SK-N-SH treated with all-trans-retinoic acid at 6 μM for 48 hours (cell line): ENCODE data around the gene ANO3.

Experiments
- ATAC-seq: fragments of 200-7000 bp; cut with Tn5 transposase; 3 replicates; pipeline ENCODE4 v1.9.1; 2020; ENCODE audit warnings: mild to moderate bottlenecking, moderate library complexity
- ARNTL ChIP-seq: fragments of 450-650 bp; formaldehyde crosslinking; IDR thresholded peaks from 2 replicates; pipeline ENCODE4 v1.5.0; 2020; ENCODE audit warnings: low read depth, mild to moderate bottlenecking, moderate library complexity, borderline replicate concordance
- BACH2 ChIP-seq: fragments of 250-450 bp; sonication (Bioruptor Pico); IDR thresholded peaks from 2 replicates; pipeline ENCODE4 v1.9.0; 2021; ENCODE audit warnings: mild to moderate bottlenecking, borderline replicate concordance
- CSDC2 ChIP-seq: fragments of 250-450 bp; sonication (Bioruptor Pico); IDR thresholded peaks from 2 replicates; pipeline ENCODE4 v1.5.0; 2020; ENCODE audit warnings: mild to moderate bottlenecking, moderate library complexity
- CSRNP3 ChIP-seq: fragments of 250-450 bp; sonication (Bioruptor Pico); IDR thresholded peaks from 2 replicates; pipeline ENCODE4 v1.5.1; 2021; ENCODE audit warnings: mild to moderate bottlenecking, moderate library complexity
- ESRRG ChIP-seq: fragments of 250-450 bp; sonication (Bioruptor Pico); IDR thresholded peaks from 2 replicates; pipeline ENCODE4 v1.6.1; 2021; ENCODE audit warnings: mild to moderate bottlenecking
- GLIS3 ChIP-seq: fragments of 250-450 bp; sonication (Bioruptor Pico); IDR thresholded peaks from 2 replicates; pipeline ENCODE4 v1.5.0; 2020; ENCODE audit warnings: mild to moderate bottlenecking, moderate library complexity
- ISL1 ChIP-seq: fragments of 250-450 bp; sonication (Bioruptor Pico); IDR thresholded peaks from 2 replicates; pipeline ENCODE4 v2.1.2; 2022; ENCODE audit warnings: mild to moderate bottlenecking, moderate library complexity
- OSR1 ChIP-seq: fragments of 250-450 bp; sonication (Bioruptor Pico); IDR thresholded peaks from 2 replicates; pipeline ENCODE4 v1.8.0; 2022; ENCODE audit warnings: moderate library complexity, mild to moderate bottlenecking, inconsistent platforms
- RARB ChIP-seq: fragments of 250-450 bp; sonication (Bioruptor Pico); IDR thresholded peaks from 2 replicates; pipeline ENCODE4 v1.8.0; 2021; ENCODE audit warnings: mild to moderate bottlenecking, moderate library complexity
- TCF4 ChIP-seq: fragments of 250-450 bp; sonication (Bioruptor Pico); IDR thresholded peaks from 2 replicates; pipeline ENCODE4 v1.8.0; 2021; ENCODE audit warnings: mild to moderate bottlenecking, moderate library complexity, borderline replicate concordance
- ZC3H10 ChIP-seq: fragments of 250-450 bp; sonication (Bioruptor Pico); IDR thresholded peaks from 2 replicates; pipeline ENCODE4 v1.5.1; 2021; ENCODE audit warnings: mild to moderate bottlenecking, moderate library complexity
- ZFP3 ChIP-seq: fragments of 250-450 bp; sonication (Bioruptor Pico); IDR thresholded peaks from 2 replicates; pipeline ENCODE4 v1.5.0; 2020; ENCODE audit warnings: mild to moderate bottlenecking, moderate library complexity
- ZFP30 ChIP-seq: fragments of 450-650 bp; formaldehyde crosslinking; IDR thresholded peaks from 2 replicates; pipeline ENCODE4 v1.5.0; 2022; ENCODE audit warnings: mild to moderate bottlenecking, moderate library complexity
- ZNF565 ChIP-seq: fragments of 450-650 bp; formaldehyde crosslinking; conservative IDR thresholded peaks from 2 replicates; pipeline ENCODE4 v1.5.0; 2020; ENCODE audit warnings: low read depth, mild to moderate bottlenecking, moderate library complexity
- ZNF70 ChIP-seq: fragments of 450-650 bp; formaldehyde crosslinking; IDR thresholded peaks from 2 replicates; pipeline ENCODE4 v1.5.0; 2020; ENCODE audit warnings: mild to moderate bottlenecking, moderate library complexity
- TF ChIP-seq, protein P1 (sequence below): fragments of 250-450 bp; sonication (Bioruptor Pico); IDR thresholded peaks from 2 replicates; pipeline ENCODE4 v1.5.0; 2020; ENCODE audit warnings: mild to moderate bottlenecking, moderate library complexity

ANO3 gene

GRCh38 chr11:26443617-26444016 lies 111.7 kb downstream of the ANO3 start:
- ATAC-seq, result no peak
- no peak for TF ChIP-seq ZNF70 (CRISPR knock-in tag)
- TF ChIP-seq ISL1, result no peak
- TF ChIP-seq ZFP3 (CRISPR knock-in tag), result no peak
- no peak for TF ChIP-seq ZNF565 (CRISPR knock-in tag)

- no peak for ATAC-seq
- TF ChIP-seq ZNF70 (CRISPR knock-in tag) (no peak), TCF4 (CRISPR knock-in tag) (peak; percentile 87), OSR1 (CRISPR knock-in tag) (no peak)
- TF ChIP-seq, protein P1, sequence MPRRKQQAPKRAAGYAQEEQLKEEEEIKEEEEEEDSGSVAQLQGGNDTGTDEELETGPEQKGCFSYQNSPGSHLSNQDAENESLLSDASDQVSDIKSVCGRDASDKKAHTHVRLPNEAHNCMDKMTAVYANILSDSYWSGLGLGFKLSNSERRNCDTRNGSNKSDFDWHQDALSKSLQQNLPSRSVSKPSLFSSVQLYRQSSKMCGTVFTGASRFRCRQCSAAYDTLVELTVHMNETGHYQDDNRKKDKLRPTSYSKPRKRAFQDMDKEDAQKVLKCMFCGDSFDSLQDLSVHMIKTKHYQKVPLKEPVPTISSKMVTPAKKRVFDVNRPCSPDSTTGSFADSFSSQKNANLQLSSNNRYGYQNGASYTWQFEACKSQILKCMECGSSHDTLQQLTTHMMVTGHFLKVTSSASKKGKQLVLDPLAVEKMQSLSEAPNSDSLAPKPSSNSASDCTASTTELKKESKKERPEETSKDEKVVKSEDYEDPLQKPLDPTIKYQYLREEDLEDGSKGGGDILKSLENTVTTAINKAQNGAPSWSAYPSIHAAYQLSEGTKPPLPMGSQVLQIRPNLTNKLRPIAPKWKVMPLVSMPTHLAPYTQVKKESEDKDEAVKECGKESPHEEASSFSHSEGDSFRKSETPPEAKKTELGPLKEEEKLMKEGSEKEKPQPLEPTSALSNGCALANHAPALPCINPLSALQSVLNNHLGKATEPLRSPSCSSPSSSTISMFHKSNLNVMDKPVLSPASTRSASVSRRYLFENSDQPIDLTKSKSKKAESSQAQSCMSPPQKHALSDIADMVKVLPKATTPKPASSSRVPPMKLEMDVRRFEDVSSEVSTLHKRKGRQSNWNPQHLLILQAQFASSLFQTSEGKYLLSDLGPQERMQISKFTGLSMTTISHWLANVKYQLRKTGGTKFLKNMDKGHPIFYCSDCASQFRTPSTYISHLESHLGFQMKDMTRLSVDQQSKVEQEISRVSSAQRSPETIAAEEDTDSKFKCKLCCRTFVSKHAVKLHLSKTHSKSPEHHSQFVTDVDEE (CRISPR knock-in tag), result no peak
These were observed 125.7 kb downstream of the ANO3 start for GRCh38 chr11:26457636-26458035.

DNA sequence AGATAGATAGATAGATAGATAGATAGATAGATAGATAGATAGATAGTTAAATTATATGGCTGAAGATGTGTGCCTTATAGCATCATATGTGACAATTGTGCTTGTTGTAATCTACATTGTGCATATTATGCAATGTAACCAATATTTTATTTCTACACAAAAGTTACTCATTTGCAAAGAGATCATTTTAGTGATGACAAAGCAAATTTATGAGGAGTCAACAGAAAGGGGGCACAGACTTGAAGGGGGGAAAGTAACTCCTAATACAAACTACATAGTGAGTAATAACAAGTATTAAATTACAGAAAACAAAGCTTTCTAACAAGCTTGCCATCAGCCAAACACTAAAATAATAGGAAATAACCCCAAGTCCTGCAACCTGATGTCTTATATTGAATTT lies 133.3 kb downstream of the ANO3 start:
- TF ChIP-seq ARNTL (CRISPR knock-in tag) (no peak), CSDC2 (CRISPR knock-in tag) (no peak)
- TF ChIP-seq, protein P1 (CRISPR knock-in tag), result no peak
- TF ChIP-seq, all 23 proteins: peak for 0

GRCh38 chr11:26467506-26467905 lies 135.6 kb downstream of the ANO3 start:
- ATAC-seq, result no peak
- no peak for TF ChIP-seq OSR1 (CRISPR knock-in tag)
- TF ChIP-seq CSRNP3 (CRISPR knock-in tag), result no peak
- no peak for TF ChIP-seq GLIS3 (CRISPR knock-in tag)
- TF ChIP-seq ZC3H10, result no peak
- no peak for TF ChIP-seq ZNF565 (CRISPR knock-in tag)
- no peak for TF ChIP-seq RARB (CRISPR knock-in tag)
- no peak for TF ChIP-seq ZNF70 (CRISPR knock-in tag)
- TF ChIP-seq ESRRG, result no peak
- no peak for TF ChIP-seq CSDC2 (CRISPR knock-in tag)
- TF ChIP-seq ZFP3 (CRISPR knock-in tag), result no peak

More for the DNA sequence above, 133.3 kb downstream of the ANO3 start:
- no peak for ATAC-seq

DNA sequence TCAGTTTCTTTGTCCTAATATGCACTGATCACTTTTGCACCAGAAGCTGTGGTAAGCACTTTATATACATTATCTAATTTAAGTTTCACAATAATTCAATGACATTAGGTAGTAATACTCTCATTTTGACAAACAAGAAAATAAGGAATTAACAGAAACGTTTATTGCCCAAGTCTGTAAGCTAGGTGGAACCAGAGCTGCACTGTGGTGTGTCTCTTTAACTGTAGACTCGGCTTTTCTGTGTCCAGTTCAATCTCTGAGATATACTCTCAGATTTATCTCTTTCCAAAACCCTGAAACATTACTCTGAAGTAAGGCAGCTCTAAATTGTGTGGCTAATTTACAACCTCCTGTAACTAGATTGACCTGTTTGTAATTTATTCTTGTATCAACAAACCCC lies 139.1 kb downstream of the ANO3 start:
- no peak for TF ChIP-seq BACH2 (CRISPR knock-in tag)
- TF ChIP-seq ZFP30 (CRISPR knock-in tag), result no peak
- no peak for TF ChIP-seq ZC3H10
- no peak for TF ChIP-seq CSDC2 (CRISPR knock-in tag)
- TF ChIP-seq ZNF565 (CRISPR knock-in tag), result no peak
- no peak for TF ChIP-seq RARB (CRISPR knock-in tag)
- TF ChIP-seq OSR1 (CRISPR knock-in tag), result no peak
- TF ChIP-seq, protein P1 (CRISPR knock-in tag), result no peak
- TF ChIP-seq TCF4 (CRISPR knock-in tag), result no peak
- no peak for TF ChIP-seq ARNTL (CRISPR knock-in tag)
- no peak for TF ChIP-seq ISL1
- ATAC-seq, result peak; percentile 54; the same call in 2 of the 3 replicates
